Ectodermal cell (in vitro differentiated cells): ENCODE data around the gene IFNA21.
A peak's percentile ranks its signal among the peaks of the same experiment; 100 is the strongest.
"Not testable (repeated sequence)": the region's sequence is repeated elsewhere in the genome, so short reads cannot be mapped to it uniquely, and the experiment has no call there.

Experiments
- H3K27ac ChIP-seq: 2 replicates; pipeline ENCODE4 v1.7.0; 2013; ENCODE audit warnings: mild to moderate bottlenecking, low read depth, low read length; ENCODE audit not compliant: insufficient read depth, poor library complexity, severe bottlenecking
- H3K27me3 ChIP-seq: 2 replicates; pipeline ENCODE4 v1.7.0; 2013; ENCODE audit warnings: mild to moderate bottlenecking, low read length; ENCODE audit not compliant: insufficient read depth, control insufficient read depth, poor library complexity, severe bottlenecking
- H3K36me3 ChIP-seq: one replicate; pipeline ENCODE4 v1.7.0; 2013; ENCODE audit warnings: low read length; ENCODE audit not compliant: control insufficient read depth, insufficient read depth
- H3K4me1 ChIP-seq: one replicate; pipeline ENCODE4 v1.7.0; 2013; ENCODE audit warnings: low read length; ENCODE audit not compliant: control insufficient read depth, insufficient read depth
- H3K4me3 ChIP-seq: 2 replicates; pipeline ENCODE4 v1.7.0; 2013; ENCODE audit warnings: low read depth, low read length, control low read depth; ENCODE audit not compliant: insufficient read depth
- H3K9me3 ChIP-seq: 2 replicates; pipeline ENCODE4 v1.7.0; 2013; ENCODE audit warnings: mild to moderate bottlenecking, low read length, moderate library complexity; ENCODE audit not compliant: control insufficient read depth
- WGBS, 2 experiments: methylation state at CpG; one replicate each; pipeline ENCODE4 v1.1.7; 2013; ENCODE audit warnings: missing lambda C conversion rate in 2 of 2; 5-methylcytosine and 5-hydroxymethylcytosine counted together

The IFNA21 gene

GRCh38 chr9:21182810-21183736, 16.6 kb upstream of the IFNA21 start:
- H3K36me3 ChIP-seq, H3K4me3 ChIP-seq, H3K4me1 ChIP-seq, H3K9me3 ChIP-seq, H3K27ac ChIP-seq, H3K27me3 ChIP-seq: not testable (repeated sequence)
- WGBS, 2 experiments, result 48 to 56% methylated on average over 3 of the region's 4 CpGs

GRCh38 chr9:21174671-21175070, 8.2 kb upstream of the IFNA21 start:
- Histone ChIP-seq H3K27me3 (no peaks in the 10 kb centered on the region), H3K27ac (no peak overlapping the region), H3K36me3 (no peaks in the 10 kb centered on the region), H3K9me3 (no peaks in the 10 kb centered on the region), H3K4me1 (no peaks in the 10 kb centered on the region), H3K4me3 (no peak overlapping the region)
- 93 to 97% methylated on average over 2 of the region's 2 CpGs for WGBS, 2 experiments

- no peaks in the 10 kb centered on the region for H3K9me3 ChIP-seq
- no peak overlapping the region for H3K4me3 ChIP-seq
- 86 to 94% methylated on average over 3 of the region's 3 CpGs for WGBS, 2 experiments
- H3K36me3 ChIP-seq, result no peaks in the 10 kb centered on the region
- no peak overlapping the region for H3K27ac ChIP-seq
- no peaks in the 10 kb centered on the region for H3K4me1 ChIP-seq
- H3K27me3 ChIP-seq, result no peaks in the 10 kb centered on the region
These were observed 5.7 kb upstream of the IFNA21 start for GRCh38 chr9:21172156-21172555.

GRCh38 chr9:21171351-21171750, 4.9 kb upstream of the IFNA21 start:
- Histone ChIP-seq H3K4me3 (no peak overlapping the region), H3K4me1 (no peaks in the 10 kb centered on the region), H3K27me3 (no peaks in the 10 kb centered on the region), H3K36me3 (no peaks in the 10 kb centered on the region), H3K27ac (no peak overlapping the region), H3K9me3 (no peaks in the 10 kb centered on the region)
- WGBS, 2 experiments, result 69 to 80% methylated on average over 1 of the region's 1 CpG

GRCh38 chr9:21165516-21165915, 944 bp downstream of the IFNA21 start:
- Histone ChIP-seq H3K4me3 (no peak overlapping the region), H3K27me3 (no peaks in the 10 kb centered on the region), H3K36me3 (no peaks in the 10 kb centered on the region), H3K27ac (no peak overlapping the region), H3K9me3 (no peaks in the 10 kb centered on the region), H3K4me1 (no peaks in the 10 kb centered on the region)
- WGBS, 2 experiments, result 87 to 100% methylated on average over 1 of the region's 1 CpG

- no peaks in the 10 kb centered on the region for H3K36me3 ChIP-seq
- H3K27ac ChIP-seq, result no peak overlapping the region
- no peak overlapping the region for H3K4me3 ChIP-seq
- no peaks in the 10 kb centered on the region for H3K9me3 ChIP-seq
- H3K27me3 ChIP-seq, result no peaks in the 10 kb centered on the region
- no peaks in the 10 kb centered on the region for H3K4me1 ChIP-seq
- WGBS, 2 experiments, result 61 to 95% methylated on average over 1 of the region's 1 CpG
These were observed 6.3 kb downstream of the IFNA21 start for GRCh38 chr9:21160178-21160577.

GRCh38 chr9:21155501-21155900, 11.0 kb downstream of the IFNA21 start:
- H3K4me1 ChIP-seq, result no peaks in the 10 kb centered on the region
- no peak overlapping the region for H3K4me3 ChIP-seq
- no peak overlapping the region for H3K27ac ChIP-seq
- no peaks in the 10 kb centered on the region for H3K36me3 ChIP-seq
- H3K9me3 ChIP-seq, result no peaks in the 10 kb centered on the region
- WGBS, 2 experiments, result 87 to 90% methylated on average over 2 of the region's 2 CpGs
- H3K27me3 ChIP-seq, result no peaks in the 10 kb centered on the region

- H3K27me3 ChIP-seq, result no peaks in the 10 kb centered on the region
- H3K9me3 ChIP-seq, result no peaks in the 10 kb centered on the region
- 17 to 19% methylated on average over 3 of the region's 3 CpGs for WGBS, 2 experiments
- H3K36me3 ChIP-seq, result no peaks in the 10 kb centered on the region
- H3K4me1 ChIP-seq, result no peaks in the 10 kb centered on the region
- H3K27ac ChIP-seq, result peak overlapping the region; percentile 3
- H3K4me3 ChIP-seq, result no peak overlapping the region
These were observed 12.3 kb downstream of the IFNA21 start for GRCh38 chr9:21154018-21154608.

- WGBS, 2 experiments, result 41% methylated on average over 3 of the region's 3 CpGs
- Histone ChIP-seq H3K27me3 (no peaks in the 10 kb centered on the region), H3K4me1 (no peaks in the 10 kb centered on the region), H3K9me3 (no peaks in the 10 kb centered on the region), H3K27ac (no peak overlapping the region), H3K4me3 (no peak overlapping the region), H3K36me3 (no peaks in the 10 kb centered on the region)
These were observed 13.0 kb downstream of the IFNA21 start for GRCh38 chr9:21153336-21154017.

- Histone ChIP-seq H3K4me1 (no peaks in the 10 kb centered on the region), H3K4me3 (no peak overlapping the region), H3K27me3 (no peaks in the 10 kb centered on the region), H3K9me3 (peaks cover 2% of the 10 kb centered on the region), H3K27ac (no peak overlapping the region), H3K36me3 (no peaks in the 10 kb centered on the region)
- WGBS, 2 experiments, result 92 to 96% methylated on average over 1 of the region's 1 CpG
These were observed 21.9 kb downstream of the IFNA21 start for GRCh38 chr9:21144603-21145002.
